ENCODE data around the gene DPY19L2.
"Not testable (repeated sequence)": the region's sequence is repeated elsewhere in the genome, so short reads cannot be mapped to it uniquely, and the experiment has no call there.

DPY19L2 gene

DNA sequence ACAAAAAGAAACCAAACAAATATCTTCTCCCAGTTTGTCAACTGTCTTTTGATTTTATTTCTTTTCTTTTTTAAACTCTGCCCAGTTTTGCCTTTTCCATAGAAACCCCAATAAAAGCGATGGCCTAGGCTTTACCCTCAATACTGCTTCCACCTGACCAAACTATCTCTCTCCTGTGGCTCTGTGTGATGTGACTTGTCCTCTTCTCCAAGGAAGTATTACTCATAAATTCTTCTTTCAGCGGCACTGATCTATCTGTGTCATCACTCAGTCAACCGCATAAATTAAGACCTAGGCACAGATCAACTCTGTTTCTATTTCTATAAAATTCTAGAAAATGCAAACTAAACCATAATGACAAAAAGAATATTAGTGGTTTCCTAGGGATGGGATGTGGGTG lies 9.8 kb downstream of the DPY19L2 start:
- DNase-seq (ENCODE audit: low read depth), result not testable (repeated sequence)

DNA sequence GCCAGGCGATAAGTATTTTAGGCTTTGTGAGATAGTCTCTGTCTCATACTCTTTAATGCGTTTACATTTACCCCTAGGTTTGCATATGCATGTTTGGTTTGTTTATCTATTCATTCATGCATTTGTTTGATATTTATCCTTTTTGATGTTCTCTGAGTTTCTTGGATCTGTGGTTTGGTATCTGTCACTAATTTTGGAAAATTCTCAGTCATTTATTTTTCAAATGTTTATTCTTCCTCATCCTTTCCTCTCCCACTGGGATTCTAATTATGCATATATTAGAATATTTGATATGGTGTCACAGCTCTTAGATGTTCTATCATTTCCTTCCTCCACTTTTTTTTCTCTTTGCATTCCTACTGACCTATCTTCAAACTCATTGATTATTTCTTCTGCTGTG lies 11.9 kb downstream of the DPY19L2 start:
- DNase-seq (ENCODE audit: low read depth), result not testable (repeated sequence)

DNA sequence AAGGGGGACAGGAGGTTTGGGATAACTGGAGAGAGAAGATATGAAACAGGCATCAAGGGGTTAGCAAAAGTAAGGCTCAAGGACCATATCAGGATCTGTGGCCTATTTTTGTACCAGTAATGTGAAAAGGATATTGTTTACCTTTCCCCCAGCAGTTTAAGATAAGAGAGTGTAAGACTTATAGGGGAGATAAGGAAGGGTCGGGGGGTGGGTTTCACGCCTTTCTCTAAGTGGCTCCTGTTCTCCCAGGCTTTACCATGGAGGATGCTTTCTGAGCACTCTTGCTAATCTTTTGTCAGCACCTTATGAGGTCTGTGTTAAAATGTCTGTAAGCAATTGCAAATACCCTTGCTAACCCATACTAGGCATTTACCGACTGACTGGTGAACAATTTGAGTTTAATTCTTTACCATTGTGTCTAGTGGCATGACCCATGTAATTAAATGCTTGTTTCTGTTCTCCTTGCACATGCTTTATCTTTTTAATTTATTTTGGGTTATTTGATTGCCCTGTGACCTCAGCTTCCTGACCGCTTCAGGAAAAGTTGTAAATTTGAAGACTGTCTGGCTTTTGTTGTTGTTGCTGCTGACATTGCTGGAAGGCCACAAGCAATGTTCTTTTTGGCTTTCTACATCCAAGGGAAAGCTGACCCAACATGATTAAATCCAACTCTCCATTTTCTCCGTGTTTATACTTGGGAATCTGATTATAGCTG lies 12.6 kb downstream of the DPY19L2 start:
- DNase-seq (ENCODE audit: low read depth), result not testable (repeated sequence)

DNA sequence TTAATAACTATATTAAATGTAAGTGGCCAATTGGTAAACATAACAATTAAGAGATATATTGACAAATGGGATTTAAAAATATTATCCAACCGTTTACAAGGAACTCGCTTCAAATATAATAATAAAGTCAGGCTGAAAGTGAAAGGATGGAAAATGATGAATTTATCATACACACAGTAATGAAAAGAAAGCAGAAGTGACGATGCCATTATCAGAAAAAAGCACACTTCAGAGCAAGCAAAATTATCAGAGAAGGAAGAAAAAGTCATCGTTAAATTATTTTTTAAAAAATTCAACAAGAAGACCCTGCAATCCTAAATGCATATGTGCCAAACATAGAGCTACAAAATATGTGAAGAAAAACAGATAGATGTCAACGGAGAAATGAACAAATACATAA lies 13.8 kb downstream of the DPY19L2 start:
- DNase-seq (ENCODE audit: low read depth), result not testable (repeated sequence)

DNA sequence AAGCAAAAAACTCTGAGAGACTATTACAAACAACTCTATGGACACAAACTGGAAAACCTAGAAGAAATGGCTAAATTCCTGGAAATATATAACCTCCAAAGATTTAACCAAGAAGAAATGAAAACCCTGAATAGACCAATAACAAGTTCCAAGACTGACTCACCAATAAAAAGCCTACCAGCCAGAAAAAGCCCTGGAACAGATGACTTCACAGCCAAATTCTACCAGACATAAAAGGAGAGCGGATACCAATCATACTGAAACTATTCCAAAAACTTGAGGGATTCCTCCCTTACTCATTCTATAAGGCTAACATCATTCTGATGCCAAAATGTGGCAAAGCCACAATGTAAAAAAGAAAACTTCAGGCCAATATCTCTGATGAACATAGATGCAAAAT lies 18.8 kb downstream of the DPY19L2 start:
- DNase-seq (ENCODE audit: low read depth), result peak; percentile 90

DNA sequence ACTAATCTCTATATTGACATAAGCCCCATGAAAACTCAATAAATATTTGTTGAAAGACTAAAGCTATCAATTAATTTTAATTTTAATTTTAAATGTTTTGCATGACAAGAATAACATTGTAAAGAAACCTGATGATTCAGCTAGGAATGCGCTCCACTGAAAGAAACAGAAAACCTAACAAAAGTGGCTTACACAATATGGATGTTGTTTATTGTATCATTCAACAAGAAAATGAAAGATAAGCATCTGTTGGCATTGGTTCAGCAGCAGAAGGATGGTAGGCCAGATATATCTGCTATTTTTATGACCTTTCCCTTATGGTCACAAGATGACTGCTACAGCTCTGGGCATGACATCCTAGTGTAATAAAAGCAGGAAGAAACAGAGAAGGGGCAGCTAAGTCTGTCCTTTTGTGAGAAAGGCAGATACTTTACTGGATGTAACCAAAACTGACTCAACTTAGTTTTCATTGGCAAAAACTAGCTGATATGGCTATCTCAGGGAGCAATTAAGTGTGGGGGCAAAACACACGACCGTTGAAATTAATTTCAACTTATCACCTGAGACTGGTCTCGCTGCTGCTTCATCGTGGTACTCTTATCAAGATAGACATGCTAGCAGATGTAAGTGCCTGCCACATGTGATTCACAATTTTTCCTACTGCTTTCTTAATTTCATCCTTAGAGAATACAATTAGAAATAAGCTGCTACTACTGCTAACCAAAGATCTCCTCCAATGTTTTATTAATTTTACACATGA lies 24.7 kb downstream of the DPY19L2 start:
- peak; percentile 81 for DNase-seq (ENCODE audit: low read depth)

DNA sequence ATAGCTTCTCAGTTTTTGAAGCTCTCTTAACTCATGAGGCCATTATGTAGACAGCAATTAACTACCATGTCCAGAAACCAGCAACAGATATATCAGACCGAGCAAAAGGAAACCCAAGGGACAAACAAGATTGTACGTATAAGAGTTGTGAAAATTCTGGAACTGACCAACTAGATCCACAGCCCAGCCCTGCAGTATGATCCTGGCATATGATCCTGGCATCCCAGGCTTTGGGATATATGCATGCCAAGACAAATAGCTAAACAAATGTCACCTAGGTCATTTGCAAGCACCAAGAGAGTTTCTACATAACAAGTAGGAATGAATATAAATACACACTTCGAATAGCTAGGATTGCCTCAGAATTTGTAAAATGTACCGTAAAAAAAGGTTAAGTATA lies 44.0 kb downstream of the DPY19L2 start:
- not testable (repeated sequence) for DNase-seq (ENCODE audit: low read depth)

DNA sequence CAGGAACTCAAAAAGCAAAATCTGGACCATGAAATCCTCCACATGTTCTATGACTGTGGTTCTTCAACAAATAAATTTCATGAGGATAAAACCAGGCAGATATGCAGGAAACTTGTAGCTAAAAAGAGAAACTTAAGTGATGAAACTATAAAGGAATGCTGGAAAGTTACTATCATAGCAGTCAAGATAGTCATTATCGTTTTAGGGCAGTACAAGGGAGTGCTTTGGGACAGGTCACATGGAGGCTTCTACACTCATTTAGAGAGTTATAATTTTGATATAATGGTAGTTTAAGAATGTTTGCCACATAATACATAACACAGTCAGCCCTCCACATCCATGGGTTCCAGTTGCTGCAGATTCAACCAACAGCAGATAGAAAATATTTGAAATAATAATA lies 52.7 kb downstream of the DPY19L2 start:
- not testable (repeated sequence) for DNase-seq (ENCODE audit: low read depth)

DNA sequence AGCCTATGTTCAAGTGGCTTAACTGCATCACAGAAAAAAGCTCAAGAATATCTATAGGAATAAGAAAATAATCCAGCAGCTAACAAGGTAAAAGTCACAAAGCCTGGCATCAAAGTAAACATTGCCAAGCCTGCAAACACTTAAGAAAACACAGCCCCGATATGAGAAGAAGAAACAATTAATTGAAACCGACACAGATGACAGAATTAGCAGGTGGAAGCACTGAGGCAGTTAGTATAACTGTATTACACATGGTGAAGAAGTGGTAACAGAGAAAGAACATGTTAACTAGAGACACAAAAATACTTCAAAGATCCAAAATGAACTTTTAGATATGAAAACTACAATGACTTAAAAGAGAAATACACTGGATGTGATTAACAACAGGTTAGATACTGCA lies 57.0 kb downstream of the DPY19L2 start:
- DNase-seq (ENCODE audit: low read depth), result not testable (repeated sequence)

DNA sequence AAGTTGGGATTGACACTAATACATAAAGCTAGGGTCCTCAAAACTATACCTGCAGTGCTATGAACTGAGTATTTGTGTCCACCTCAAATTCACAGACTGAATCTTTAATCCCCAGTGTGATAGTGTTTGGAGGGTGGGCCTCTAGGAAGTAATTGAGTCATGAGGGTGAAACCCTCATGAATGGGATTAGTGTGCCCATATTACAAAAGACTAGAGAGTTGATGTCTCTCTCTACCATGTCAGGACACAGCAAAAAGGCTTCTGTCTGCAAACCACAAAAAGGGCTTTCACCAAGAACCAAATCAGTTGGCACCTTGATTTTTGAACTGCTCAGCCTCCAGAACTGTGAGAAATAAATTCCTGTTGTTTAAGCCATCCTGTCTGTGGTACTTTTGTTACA lies 59.0 kb downstream of the DPY19L2 start:
- DNase-seq (ENCODE audit: low read depth), result not testable (repeated sequence)

DNA sequence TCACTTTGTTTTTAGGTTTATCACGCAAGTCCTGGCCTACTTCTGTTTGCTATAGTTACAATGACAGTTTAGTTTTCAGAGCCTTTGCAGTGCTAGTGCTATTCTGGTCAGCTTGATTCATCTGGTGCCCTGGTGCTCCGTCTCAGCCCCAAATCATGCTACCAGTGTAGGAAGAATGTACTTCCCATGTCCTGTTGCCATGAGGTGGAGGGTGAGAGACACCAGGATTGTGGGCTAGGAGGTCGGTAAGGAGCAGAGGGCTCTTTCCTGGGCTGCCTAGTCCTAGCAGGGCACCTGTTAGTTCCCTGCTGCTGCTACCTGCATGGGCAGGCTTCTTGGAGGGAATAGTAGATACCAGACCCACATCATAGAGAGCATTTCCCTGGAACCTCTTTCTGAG lies 63.3 kb downstream of the DPY19L2 start:
- DNase-seq (ENCODE audit: low read depth), result not testable (repeated sequence)

DNA sequence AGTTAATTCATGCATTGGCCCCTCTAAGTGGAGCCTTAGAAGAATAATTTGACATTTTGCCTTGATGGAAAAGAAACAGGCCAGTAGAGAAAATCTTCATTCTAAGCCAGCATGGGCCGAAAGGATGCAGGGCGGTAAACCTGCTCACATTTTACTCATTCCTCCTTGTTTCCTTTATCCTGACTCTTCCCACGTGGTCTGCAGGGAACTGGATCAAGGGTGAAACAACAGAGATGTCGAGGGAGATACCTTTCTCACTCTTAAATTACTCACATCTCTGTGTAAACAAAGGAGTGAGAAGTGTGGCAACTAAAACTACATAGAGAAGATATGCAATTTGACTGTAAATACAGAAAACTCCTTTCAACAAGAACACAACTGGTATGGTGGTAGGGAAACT lies 73.5 kb downstream of the DPY19L2 start:
- peak; percentile 5 for DNase-seq (ENCODE audit: low read depth)

DNA sequence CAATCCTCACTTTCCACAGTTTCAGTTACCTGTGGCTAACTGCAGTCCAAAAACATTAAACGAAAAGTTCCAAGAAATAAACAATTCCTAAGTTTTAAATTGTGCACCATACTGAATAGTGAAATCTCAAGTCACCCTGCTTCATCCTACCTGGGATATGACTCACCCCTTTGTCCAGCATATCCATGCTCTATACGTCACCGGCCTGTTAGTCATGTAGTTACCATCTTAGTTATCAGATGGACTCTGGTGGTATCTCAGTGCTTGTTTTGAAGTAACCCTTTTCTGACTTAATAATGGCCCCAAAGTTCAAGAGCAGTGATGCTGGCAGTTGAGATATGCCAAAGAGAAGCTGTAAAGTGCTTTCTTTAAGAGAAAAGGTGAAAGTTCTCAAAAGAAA lies 83.9 kb downstream of the DPY19L2 start:
- peak; percentile 36 for DNase-seq (ENCODE audit: low read depth)

DNA sequence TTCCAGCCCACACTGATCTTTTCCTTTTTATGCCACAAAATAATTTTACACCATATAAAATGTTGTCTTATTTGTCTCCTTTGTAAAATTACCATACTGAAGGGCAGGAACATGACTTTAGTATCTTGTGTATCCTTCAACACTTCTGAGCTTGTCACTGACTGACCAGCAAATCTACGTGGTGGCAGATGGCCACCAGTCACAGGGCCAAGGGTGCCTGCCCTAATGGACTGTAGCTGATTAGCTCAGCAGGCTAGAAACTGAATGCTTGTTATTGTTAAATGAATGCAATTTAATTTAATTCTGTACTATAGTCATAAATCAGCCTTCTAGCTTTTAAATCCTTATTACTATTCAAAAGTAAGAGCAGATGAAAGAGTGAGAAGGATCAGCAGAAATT lies 85.0 kb downstream of the DPY19L2 start:
- DNase-seq (ENCODE audit: low read depth), result not testable (repeated sequence)

DNA sequence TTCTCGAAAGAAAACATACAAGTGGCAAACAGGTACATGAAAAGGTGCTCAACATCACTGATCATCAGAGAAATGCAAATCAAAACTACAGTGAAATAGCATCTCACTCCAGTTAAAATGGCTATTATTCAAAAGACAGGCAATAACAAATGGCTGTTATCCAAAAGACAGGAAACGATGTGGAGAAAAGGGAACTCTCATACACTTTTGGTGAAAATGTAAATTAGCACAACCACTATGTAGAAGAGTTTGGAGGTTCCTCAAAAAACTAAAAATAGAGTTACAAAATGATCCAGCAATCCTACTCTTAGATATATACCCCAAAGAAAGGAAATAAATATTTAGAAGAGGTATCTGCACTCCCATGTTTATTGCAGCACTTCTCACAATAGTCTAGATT lies 90.7 kb downstream of the DPY19L2 start:
- DNase-seq (ENCODE audit: low read depth), result not testable (repeated sequence)

DNA sequence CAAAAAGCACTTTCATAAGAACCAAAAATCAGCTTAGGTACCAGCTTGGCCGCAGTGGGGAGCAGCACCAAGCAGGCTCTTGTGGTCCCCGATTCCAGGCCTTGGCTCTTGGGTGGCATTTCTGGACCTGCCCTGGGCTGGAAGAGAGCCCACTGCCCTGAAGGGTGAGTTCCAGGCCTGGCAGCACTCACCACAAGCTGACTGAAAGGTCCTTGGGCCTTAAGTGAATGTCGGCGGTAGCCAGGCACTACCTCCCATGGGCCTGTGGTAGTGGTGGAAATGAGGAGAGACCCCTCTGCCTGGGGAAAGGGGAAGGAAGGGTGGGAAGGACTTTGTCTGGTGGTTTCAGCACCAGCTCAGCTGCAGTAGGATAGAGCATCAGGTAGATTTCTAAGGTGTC lies 96.3 kb downstream of the DPY19L2 start:
- not testable (repeated sequence) for DNase-seq (ENCODE audit: low read depth)

DNA sequence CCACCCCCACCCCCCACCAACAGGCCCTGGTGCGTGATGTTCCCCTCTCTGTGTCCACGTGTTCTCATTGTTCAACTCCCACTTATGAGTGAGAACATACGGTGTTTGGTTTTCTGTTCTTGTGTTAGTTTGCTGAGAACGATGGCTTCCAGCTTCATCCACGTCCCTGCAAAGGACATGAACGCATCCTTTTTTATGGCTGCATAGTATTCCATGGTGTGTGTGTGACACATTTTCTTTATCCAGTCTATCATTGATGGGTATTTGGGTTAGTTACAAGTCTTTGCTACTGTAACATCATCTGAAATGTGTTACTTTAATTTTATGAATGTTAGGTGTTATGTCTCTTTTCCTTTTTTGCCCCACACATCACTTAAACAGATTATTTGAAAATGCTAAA lies 109.8 kb downstream of the DPY19L2 start:
- DNase-seq (ENCODE audit: low read depth), result not testable (repeated sequence)

DNA sequence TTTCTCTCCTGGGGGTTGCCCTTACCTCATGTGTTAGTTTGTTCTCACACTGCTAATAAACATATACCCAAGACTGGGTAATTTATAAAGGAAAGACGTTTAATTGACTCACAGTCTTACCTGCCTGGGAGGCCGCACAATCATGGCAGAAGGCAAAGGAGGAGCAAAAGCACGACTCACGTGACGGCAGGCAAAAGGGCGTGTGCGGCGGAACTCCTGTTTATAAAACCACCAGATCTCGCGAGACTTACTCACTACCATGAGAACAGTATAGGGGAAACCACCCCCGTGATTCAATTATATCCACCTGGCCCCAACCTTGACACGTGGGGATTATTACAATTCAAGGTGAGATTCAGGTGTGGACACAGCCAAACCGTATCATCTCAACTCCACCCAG lies 116.9 kb downstream of the DPY19L2 start:
- not testable (repeated sequence) for DNase-seq (ENCODE audit: low read depth)

DNA sequence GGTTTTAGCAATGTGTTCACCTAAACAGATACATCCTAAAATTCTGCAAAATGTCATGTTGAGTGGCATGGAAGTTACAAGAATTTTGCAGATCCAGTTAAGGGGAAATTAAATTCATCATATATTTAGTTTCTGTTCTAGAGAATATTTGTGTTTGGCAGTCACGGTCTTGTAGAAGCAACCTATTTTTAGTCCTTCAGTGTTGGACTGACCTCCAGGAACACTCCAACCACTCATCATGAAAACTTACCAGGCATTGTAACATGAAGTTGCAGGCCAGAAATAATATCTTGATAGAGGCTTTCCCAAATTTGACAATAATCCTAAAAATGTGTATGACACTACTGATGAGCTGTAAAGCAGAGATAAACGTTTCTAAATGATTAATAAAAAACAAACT lies 119.3 kb downstream of the DPY19L2 start:
- DNase-seq (ENCODE audit: low read depth), result not testable (repeated sequence)

DNA sequence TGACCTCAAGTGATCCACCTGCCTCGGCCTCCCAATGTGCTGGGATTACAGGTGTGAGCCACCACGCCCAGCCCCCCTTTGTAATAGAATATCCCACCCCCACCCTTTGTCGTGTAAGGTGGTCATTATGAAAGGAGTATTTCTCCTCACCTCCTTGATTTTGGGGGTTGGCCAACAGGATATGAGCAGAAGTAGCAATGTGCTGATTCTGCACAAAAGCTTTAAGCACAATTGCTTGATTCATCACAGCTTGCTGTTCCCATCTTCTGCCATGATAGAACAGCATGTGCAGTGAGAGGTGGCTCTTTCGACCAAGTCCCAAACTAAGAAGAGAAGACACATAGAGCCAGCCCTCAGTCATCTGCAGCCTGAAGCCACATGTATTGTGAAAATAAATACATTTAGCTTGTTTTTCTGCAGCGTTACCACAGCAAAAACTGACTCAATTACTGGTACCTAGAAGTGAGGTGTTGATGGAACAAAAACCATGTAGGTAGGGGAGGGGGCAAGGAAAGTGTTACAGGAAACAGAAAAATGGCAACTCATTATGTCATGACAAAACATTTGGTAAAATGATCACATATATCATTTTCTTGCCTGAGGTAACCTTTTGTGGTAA lies 122.9 kb downstream of the DPY19L2 start:
- DNase-seq (ENCODE audit: low read depth), result not testable (repeated sequence)

DNA sequence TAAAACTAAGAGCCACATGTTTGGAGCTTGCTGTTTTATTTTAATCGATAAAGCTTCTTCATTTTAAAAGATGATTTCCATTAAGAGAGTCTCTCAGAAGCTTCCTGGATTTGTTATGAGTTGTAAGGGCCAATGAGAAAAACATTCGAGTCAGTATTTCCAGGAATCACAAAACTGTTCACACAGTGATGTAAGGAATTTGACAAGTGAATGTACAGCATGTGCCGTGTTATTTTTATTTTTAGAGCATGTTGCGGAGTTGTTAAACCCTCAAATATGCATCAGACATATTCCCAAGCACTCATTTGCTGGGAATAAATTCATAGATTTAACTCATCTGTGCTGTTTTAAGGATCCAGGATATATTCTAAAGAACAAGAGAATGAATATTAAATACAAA lies 129.6 kb downstream of the DPY19L2 start:
- not testable (repeated sequence) for DNase-seq (ENCODE audit: low read depth)

DNA sequence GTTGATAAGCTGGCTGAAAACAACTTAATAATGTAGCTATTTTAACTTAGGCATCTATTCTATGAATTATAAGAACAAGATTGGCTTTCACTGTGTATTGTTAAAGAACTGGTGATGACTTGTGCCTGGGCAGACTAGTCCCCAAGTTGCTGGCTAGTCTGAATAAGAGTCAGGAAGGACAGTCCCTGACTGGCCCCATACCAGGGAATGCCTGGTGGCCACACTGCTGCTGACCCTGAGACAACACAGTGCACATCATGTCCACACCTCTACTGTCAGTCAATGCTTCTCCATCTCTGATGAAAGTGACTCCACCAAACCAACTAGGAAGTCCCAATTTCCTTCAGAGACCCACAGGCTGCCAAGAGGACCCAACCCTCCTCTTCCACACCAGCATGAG lies 130.5 kb downstream of the DPY19L2 start:
- not testable (repeated sequence) for DNase-seq (ENCODE audit: low read depth)

DNA sequence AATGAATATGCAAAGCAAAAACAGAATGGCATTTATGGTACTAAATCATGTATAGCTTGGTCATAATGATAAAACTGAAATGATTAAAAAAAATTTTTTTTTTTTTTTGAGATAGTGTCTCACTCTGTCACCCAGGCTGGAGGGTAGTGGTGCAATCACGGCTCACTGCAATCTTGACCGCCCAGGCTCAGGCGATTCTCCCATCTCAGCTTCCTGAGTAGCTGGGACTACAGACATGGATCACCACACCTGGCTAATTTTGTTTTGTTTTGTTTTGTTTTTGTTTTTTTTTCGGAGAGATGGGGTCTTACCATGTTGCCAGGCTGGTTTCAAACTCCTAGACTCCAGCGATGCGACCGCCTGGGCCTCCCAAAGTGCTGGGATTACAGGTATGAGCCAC lies 138.7 kb downstream of the DPY19L2 start:
- DNase-seq (ENCODE audit: low read depth), result not testable (repeated sequence)
